ENCODE results near the gene CDH23.

The CDH23 gene

GRCh38 chr10:71635867-71636266 lies 239.1 kb downstream of the CDH23 start (continued):
- no peak for TF ChIP-seq BACH2 (CRISPR knock-in tag; IDR thresholded peaks at IDR 0.05; ENCODE audit: borderline replicate concordance)

DNA sequence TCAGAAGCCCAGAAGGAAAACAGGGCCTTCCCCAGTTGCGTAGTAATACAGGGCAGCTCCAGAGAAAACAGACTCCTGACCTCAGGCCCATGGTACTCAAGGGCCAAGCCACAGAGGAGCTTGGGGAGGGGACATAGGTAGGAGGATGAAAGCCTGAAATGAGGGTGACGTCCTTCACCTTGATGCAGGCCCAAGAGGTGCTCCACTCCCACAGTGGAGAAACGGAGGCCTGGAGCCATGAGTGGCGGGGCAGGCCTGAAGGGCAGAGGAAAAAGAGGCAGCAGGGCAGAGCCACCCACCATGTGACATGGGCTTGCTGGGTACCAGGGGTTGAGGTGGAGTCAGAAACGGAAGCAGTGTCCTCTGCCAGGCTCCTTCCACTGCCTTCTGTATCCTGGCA lies 239.9 kb downstream of the CDH23 start:
- ATAC-seq = no peak
- TF ChIP-seq ZNF565 (CRISPR knock-in tag; conservative IDR thresholded peaks at IDR 0.05; ENCODE audit: low read depth) (no peak), PPARA (CRISPR knock-in tag; IDR thresholded peaks at IDR 0.05; ENCODE audit: borderline replicate concordance) (no peak), CREB5 (CRISPR knock-in tag; IDR thresholded peaks at IDR 0.05; ENCODE audit: low read depth) (no peak), POU6F1 (CRISPR knock-in tag; IDR thresholded peaks at IDR 0.05; ENCODE audit: borderline replicate concordance, low read depth) (no peak)

DNA sequence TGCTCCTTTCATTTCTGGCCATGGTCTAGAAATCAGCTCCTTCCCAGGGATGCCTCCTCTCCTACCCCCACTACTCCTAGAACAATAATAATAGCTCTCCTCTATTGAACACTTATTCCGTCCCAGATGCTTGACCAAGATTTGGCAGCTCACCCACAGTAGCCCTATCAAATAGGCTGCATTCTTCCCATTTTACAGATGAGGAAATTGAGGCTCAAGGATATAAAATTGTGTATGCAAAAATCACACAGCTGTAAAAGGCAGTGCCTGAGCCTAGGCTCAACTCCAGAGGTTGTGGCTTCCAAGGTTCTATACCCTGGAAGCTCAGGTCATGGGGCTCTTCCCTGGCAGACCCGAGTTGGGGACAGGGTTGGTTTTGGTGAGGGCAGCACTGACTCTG lies 240.6 kb downstream of the CDH23 start:
- TF ChIP-seq ESRRG (CRISPR knock-in tag; IDR thresholded peaks at IDR 0.05) (no peak), ZNF8 (CRISPR knock-in tag; IDR thresholded peaks at IDR 0.05) (no peak), ISL1 (CRISPR knock-in tag; IDR thresholded peaks at IDR 0.05) (no peak), ZNF70 (CRISPR knock-in tag; IDR thresholded peaks at IDR 0.05) (no peak), SNAI2 (CRISPR knock-in tag; IDR thresholded peaks at IDR 0.05) (no peak), POU6F1 (CRISPR knock-in tag; IDR thresholded peaks at IDR 0.05; ENCODE audit: borderline replicate concordance, low read depth) (no peak), CREB5 (CRISPR knock-in tag; IDR thresholded peaks at IDR 0.05; ENCODE audit: low read depth) (no peak)
- ATAC-seq = no peak

DNA sequence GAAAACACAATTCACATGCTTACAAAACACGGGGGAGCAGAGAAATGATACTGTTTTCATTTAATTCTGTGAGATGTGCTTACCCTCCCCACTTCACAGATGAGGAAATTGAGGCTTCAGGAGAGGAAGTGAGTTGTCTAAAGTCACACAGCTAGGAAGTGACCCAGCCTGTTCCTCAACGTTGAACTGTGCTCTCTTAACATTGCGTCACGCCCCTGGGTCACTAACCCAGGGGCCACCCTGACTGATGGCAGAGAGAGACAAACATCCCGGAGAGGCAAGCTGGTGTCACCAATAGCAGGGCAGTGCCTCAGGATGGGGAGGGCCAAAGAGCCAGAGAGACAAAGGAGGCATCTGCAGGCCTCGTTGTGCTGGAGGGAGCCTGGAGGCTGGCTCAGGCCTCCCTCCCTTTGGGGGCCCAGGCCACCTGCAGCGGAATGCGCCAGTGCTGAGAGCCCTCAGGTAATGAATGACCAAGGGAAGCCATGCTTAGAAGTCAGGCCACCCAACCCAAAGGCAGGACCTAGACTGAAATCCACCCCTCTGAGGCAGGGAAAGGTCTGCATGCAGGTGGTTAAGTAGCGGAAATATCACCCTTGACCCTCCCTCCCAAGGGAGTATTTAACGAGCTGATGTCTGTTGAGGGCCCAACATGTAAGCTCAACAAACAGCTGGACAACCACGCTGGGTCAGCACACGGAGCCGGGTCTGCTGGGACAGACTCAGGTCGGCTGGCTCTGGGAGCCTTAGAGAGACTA lies 241.5 kb downstream of the CDH23 start:
- TF ChIP-seq RARB (CRISPR knock-in tag; IDR thresholded peaks at IDR 0.05) (no peak), TCF4 (CRISPR knock-in tag; IDR thresholded peaks at IDR 0.05; ENCODE audit: borderline replicate concordance) (no peak), TOX (CRISPR knock-in tag; IDR thresholded peaks at IDR 0.05; ENCODE audit: borderline replicate concordance) (no peak), ESRRG (CRISPR knock-in tag; IDR thresholded peaks at IDR 0.05) (no peak), GLIS3 (CRISPR knock-in tag; IDR thresholded peaks at IDR 0.05) (no peak), POU6F1 (CRISPR knock-in tag; IDR thresholded peaks at IDR 0.05; ENCODE audit: borderline replicate concordance, low read depth) (no peak), ISL1 (CRISPR knock-in tag; IDR thresholded peaks at IDR 0.05) (no peak)
- no peak for ATAC-seq

DNA sequence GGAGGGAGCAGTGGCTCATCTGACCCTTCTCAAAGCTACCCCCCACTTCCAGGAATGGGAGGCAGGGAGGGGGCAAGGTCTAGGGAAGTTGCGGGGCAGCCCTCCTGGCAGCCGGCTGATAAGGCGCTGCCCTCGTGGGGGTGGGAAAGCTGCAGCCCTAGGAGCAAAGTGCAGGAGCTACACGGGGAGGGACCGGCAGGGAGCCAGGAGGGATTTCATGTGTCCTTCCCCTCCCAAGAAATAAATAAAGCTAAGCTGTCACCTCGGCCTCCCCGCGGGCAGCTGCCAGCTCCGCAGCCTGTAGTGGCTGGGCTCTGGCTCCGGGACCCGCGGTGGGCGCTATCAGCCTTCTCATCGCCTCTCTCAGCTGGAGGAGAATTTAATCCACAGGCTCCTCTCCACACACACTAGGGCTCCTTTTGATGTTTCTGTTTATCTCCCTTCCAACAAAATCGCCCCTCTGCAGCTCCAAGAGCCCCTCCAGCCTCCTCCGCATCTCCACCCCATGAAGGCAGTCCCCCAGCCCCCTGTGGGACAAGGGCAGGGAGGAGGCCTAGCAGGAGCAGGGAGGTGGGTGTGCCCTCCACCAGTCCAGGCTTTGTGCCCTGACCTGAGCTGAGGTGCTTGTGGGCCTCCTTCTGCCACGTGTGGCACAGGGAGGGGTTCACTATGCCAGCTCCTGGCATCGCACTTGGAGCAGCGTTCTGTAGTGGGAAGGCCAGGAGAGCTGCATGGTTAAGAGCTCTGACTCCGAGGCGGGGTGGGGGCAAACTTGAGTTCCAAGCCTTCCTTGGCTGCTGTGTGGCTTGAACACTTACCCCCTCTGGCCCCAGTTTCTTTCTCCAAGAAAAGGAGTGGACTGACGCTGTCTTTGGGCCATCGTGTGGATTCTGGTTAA lies 242.4 kb downstream of the CDH23 start:
- no peak for ATAC-seq
- TF ChIP-seq ESRRG (CRISPR knock-in tag; IDR thresholded peaks at IDR 0.05) = no peak
- no peak for TF ChIP-seq ZFP30 (CRISPR knock-in tag; IDR thresholded peaks at IDR 0.05)
- TF ChIP-seq ZNF8 (CRISPR knock-in tag; IDR thresholded peaks at IDR 0.05) = no peak
- no peak for TF ChIP-seq ZFP3 (CRISPR knock-in tag; IDR thresholded peaks at IDR 0.05)
- TF ChIP-seq CSDC2 (CRISPR knock-in tag; IDR thresholded peaks at IDR 0.05) = no peak
- TF ChIP-seq, protein P1, sequence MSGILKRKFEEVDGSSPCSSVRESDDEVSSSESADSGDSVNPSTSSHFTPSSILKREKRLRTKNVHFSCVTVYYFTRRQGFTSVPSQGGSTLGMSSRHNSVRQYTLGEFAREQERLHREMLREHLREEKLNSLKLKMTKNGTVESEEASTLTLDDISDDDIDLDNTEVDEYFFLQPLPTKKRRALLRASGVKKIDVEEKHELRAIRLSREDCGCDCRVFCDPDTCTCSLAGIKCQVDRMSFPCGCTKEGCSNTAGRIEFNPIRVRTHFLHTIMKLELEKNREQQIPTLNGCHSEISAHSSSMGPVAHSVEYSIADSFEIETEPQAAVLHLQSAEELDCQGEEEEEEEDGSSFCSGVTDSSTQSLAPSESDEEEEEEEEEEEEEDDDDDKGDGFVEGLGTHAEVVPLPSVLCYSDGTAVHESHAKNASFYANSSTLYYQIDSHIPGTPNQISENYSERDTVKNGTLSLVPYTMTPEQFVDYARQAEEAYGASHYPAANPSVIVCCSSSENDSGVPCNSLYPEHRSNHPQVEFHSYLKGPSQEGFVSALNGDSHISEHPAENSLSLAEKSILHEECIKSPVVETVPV (CRISPR knock-in tag; IDR thresholded peaks at IDR 0.05) = no peak
- no peak for TF ChIP-seq ISL1 (CRISPR knock-in tag; IDR thresholded peaks at IDR 0.05)
- no peak for TF ChIP-seq POU6F1 (CRISPR knock-in tag; IDR thresholded peaks at IDR 0.05; ENCODE audit: borderline replicate concordance, low read depth)
- TF ChIP-seq GLIS3 (CRISPR knock-in tag; IDR thresholded peaks at IDR 0.05) = no peak
- TF ChIP-seq SNAI2 (CRISPR knock-in tag; IDR thresholded peaks at IDR 0.05) = no peak
- no peak for TF ChIP-seq ZC3H10 (CRISPR knock-in tag; IDR thresholded peaks at IDR 0.05)
- TF ChIP-seq PPARA (CRISPR knock-in tag; IDR thresholded peaks at IDR 0.05; ENCODE audit: borderline replicate concordance) = no peak
- TF ChIP-seq BACH2 (CRISPR knock-in tag; IDR thresholded peaks at IDR 0.05; ENCODE audit: borderline replicate concordance) = no peak
- TF ChIP-seq ZNF565 (CRISPR knock-in tag; conservative IDR thresholded peaks at IDR 0.05; ENCODE audit: low read depth) = no peak
